HL-60/S4 treated with retinoic acid at 250 ng/mL for 4 days and 3 days (cell line): Measurements from ENCODE around the gene LRP1.

Source experiments
- in situ Hi-C: fragments of 300-500 bp; cut with MboI; formaldehyde crosslinking; loops from 2 replicates; pipeline ENCODE4 v1.7.0; 2022; ENCODE audit warnings: low sequenced_read_pairs

LRP1 gene

GRCh38 chr12:57219205-57219992, 91.1 kb downstream of the LRP1 start:
- in situ Hi-C loops = no loop called here

DNA sequence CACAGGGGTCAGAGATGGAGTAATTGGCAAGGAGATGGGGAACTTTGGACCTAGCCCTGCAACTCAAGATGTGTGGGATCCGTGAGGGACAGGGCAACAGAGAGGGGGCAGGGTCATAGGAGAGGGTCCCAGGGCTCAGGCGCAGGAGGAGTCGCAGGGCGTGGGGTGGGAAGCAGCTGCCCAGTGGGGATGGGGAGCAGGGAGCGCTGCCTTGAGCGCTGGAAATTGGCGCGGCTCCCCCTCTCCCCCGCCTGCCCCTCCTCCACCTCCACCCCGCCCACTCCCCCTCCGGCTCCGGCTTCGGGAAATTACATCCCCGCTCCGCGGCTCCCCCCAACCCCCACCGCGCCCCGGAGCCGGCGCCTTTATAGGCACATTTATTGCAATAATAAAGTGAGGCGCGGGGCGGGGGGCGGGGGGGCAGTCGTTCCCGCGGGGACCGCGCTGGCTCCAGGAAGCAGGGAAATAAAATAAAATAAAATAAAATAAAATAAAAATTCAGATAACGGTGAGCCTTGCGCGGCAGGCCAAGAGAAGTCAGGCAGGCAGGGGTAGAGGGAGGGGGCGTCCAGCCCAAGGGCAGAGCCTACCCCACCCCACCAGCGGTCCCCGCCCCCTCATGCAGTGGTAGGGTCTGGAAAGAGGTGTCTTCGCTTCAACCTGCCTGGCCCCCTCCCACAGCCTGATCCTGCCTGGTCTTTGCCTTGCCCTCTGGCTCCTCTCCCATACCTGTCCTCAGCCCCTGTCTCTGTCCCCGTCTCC, 91.9 kb downstream of the LRP1 start:
- in situ Hi-C loops = no loop called here

DNA sequence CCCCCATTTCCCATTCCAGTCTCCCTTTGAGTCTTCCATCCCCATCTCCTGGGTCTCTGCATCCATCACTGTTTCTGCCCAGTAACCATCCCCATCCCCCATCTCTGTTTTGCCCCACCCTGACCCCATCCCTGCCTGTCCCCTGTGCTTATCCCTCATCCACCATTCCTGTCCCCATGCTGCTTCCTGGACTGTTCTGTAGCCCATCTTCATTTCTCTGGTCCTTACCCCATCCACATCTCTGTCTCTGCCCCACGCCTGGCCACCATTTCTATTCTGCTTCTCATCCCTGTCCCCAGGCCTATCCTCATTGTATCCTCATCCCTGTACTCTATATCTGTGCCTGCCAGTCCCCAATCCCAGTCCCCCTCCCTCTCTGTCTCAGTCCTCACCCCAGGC, 92.5 kb downstream of the LRP1 start:
- in situ Hi-C loops = no loop called here

- in situ Hi-C loops = no loop called here
These were observed 93.1 kb downstream of the LRP1 start for GRCh38 chr12:57221169-57221917.

- in situ Hi-C loops = no loop called here
These were observed 94.3 kb downstream of the LRP1 start for GRCh38 chr12:57222286-57223190.

GRCh38 chr12:57223191-57224165, 95.2 kb downstream of the LRP1 start:
- in situ Hi-C loops = no loop called here

DNA sequence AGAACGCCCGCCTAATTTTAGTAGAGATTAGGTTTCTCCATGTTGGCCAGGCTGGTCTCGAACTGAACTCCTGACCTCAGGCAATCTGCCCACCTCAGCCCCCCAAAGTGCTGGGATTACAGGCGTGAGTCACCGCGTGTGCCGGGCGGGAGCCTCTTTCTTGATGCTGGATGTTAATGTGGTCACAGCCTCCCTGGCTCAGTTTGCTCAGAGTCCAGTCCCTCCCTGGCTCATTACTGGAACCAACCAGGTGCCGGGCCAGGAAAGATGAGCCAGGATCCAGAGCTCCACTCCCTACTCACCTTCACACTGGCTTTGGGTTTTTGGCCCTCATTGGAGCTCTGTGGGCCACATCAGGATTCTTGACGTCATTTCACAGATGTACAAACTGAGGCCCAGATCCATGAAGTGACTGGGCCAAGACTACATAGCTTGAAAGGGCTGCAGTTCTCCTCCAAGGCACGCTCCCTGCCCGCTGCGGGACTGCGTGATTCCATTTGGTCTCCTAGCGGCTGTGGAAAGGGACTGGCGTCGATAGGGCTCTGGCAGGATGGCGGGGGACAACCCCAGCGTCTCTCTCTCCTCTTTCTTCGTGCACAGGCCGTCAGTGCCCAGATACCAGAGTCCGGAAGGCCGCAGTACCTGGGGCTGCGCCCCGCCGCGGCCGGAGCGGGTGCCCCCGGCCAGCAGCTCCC, 96.1 kb downstream of the LRP1 start:
- in situ Hi-C loops = no loop called here

GRCh38 chr12:57224973-57225679, 96.8 kb downstream of the LRP1 start:
- in situ Hi-C loops = no loop called here

- in situ Hi-C loops = no loop called here
These were observed 97.5 kb downstream of the LRP1 start for GRCh38 chr12:57225680-57226210.

DNA sequence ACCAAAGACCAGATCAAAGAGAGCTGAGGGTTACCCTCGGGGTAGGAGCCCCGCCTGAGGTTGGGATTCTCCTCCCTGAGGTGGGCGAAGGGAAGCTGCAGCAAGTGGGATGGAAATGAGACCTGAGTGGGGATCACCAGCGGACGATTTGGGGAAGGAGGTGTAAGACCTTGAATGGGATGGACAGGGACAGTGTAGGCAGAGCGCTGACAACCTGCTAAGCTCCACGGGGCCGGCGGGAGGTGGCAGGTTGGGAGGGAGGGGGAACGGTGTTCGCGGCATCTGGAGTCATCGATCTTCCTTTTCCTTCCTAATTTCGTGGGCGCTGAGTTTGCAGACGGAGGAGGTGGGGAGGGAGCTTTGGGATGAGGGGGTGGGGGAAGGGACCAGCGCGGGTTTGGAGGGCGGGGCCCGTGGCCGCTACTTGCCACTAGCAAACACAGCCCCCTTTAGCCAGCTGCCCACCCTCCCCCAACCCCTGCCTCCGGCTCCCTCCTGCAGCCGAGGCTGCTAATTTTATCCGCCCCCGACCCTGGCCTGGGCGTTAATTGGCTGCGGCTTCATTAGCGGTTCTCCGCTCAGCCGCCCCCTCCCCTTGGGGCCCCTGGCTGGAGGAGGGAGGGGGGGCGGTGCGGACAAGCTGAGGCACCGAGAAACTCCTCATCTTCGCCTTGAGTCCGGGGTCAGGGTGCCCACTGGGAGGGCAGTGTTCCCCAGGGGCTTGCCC, 98.5 kb downstream of the LRP1 start:
- in situ Hi-C loops = no loop called here

DNA sequence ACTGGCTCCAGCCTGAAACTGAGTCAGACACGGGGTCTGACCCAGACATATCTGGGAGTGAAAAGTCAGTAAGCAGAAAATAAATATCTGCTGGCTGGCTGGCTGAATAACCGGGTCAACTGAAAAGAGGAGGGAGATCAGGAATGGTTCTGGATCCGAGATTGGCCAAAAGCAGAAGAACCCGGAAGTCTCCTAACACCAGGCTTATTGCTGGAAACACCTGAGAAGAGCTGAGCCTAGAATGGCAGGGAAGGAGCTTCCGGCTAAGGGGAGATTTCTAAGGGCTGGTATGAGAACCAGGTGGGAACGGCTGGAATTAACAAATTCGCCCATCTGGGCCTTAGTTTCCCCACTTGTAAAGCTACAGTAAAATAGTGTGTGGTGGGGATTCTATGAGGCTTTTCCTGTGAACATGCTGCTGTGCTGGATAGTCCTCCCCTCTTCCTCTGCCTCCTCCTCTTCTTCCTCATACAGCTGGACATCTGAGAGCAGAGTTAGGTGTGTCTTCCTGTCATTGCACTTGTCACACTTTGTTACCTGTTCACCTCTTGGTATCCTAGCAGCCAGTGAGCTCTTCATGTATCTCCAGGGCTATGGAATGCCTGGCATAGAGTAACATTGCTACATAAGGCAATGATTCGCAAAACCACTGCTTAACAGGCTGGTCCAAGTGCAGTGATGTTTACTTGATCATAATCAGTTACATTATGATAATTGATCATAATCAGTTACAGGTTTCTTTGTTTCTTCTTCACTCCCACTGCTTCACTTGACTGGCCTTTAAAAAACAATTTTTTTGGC, 99.2 kb downstream of the LRP1 start:
- in situ Hi-C loops = no loop called here

- in situ Hi-C loops = no loop called here
These were observed 100.9 kb downstream of the LRP1 start for GRCh38 chr12:57229046-57229633.

DNA sequence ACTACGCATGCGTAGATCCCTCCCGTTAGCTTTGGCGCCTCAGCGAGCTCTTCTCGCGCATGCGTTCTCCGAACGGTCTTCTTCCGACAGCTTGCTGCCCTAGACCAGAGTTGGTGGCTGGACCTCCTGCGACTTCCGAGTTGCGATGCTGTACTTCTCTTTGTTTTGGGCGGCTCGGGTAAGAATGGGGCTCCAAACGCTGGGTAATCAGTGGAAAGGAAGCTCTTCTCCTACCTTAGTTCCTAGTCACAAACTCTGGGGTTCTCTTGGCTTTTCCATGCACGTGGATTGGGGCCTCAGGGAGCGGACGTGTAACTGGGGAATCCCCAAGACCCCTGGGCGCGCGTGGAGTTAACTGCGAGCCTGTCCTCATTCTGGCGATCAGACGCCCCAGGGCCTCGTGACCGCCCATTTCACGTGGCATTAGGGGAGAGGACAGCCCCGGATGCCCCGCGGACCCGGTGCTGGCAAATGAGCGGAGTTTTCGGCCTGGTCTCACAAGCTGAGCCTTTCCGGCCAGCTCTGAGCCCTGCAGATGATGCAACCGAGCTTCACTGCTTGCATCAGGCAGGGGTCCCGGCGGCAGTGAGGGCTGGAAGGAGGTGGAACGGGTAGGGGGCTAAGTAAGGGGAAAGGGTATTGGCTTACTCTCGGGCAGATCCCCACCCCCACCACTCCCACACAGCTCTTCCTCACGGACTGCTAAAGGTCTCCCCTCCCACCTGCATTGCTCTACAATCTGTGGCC, 101.5 kb downstream of the LRP1 start, which contains the start of gene SHMT2:
Gene SHMT2 (plus strand): TSS at position 78 of the 747 bp plus-strand sequence. CDS start 68 bp downstream, at position 146.
- in situ Hi-C loops = no loop called here

- in situ Hi-C loops = no loop called here
These were observed 102.3 kb downstream of the LRP1 start for GRCh38 chr12:57230381-57231155.
